CD4-positive, alpha-beta T cell treated with Interleukin-21 for 1 hour (primary cell): ENCODE measurements around the gene GJD2.

ENCODE experiments used
- DNase-seq: peaks from one replicate; pipeline ENCODE4 v3.0.0-alpha.2; 2020

The GJD2 gene

GRCh38 chr15:34754674-34755418 lies at the start of gene GJD2:
Gene GJD2, minus strand, starts transcription at chr15:34754998. Its CDS starts 510 bp downstream, at chr15:34754488.
- no peak for DNase-seq

GRCh38 chr15:34804113-34804512 lies 49.3 kb upstream of the GJD2 start:
- no peak for DNase-seq

- DNase-seq, result no peak
Observed at GRCh38 chr15:34802803-34803750, 48.3 kb upstream of the GJD2 start.

GRCh38 chr15:34802371-34802770 lies 47.6 kb upstream of the GJD2 start:
- no peak for DNase-seq

GRCh38 chr15:34799149-34800101 lies 44.6 kb upstream of the GJD2 start:
- DNase-seq, result no peak

GRCh38 chr15:34796847-34797435 lies 42.1 kb upstream of the GJD2 start:
- no peak for DNase-seq

GRCh38 chr15:34795267-34796081 lies 40.7 kb upstream of the GJD2 start, which contains the start of gene ACTC1:
Gene ACTC1, minus strand, starts transcription at chr15:34795549. Its CDS starts 741 bp downstream, at chr15:34794808.
- DNase-seq, result no peak

GRCh38 chr15:34794590-34795206 lies 39.9 kb upstream of the GJD2 start:
- no peak for DNase-seq

- DNase-seq, result no peak
Observed at GRCh38 chr15:34793901-34794300, 39.1 kb upstream of the GJD2 start.

- DNase-seq, result no peak
Observed at GRCh38 chr15:34793071-34793470, 38.3 kb upstream of the GJD2 start.

- no peak for DNase-seq
Observed at GRCh38 chr15:34791701-34792100, 36.9 kb upstream of the GJD2 start.

GRCh38 chr15:34790121-34790520 lies 35.3 kb upstream of the GJD2 start:
- no peak for DNase-seq

GRCh38 chr15:34789326-34789725 lies 34.5 kb upstream of the GJD2 start:
- no peak for DNase-seq

- DNase-seq, result no peak
Observed at GRCh38 chr15:34786206-34786605, 31.4 kb upstream of the GJD2 start.

- DNase-seq, result no peak
Observed at GRCh38 chr15:34783991-34784390, 29.2 kb upstream of the GJD2 start.

- no peak for DNase-seq
Observed at GRCh38 chr15:34783431-34783830, 28.6 kb upstream of the GJD2 start.

GRCh38 chr15:34782901-34783300 lies 28.1 kb upstream of the GJD2 start:
- no peak for DNase-seq

- no peak for DNase-seq
Observed at GRCh38 chr15:34780725-34781124, 25.9 kb upstream of the GJD2 start.

GRCh38 chr15:34776606-34777105 lies 21.9 kb upstream of the GJD2 start:
- no peak for DNase-seq

- DNase-seq, result no peak
Observed at GRCh38 chr15:34773917-34774316, 19.1 kb upstream of the GJD2 start.

- no peak for DNase-seq
Observed at GRCh38 chr15:34773013-34773412, 18.2 kb upstream of the GJD2 start.
